ENCODE measurements around the gene SASH1. TPM values are rescaled to one million over a fixed set of nuclear protein-coding genes. Genes with fewer than 3 reads are reported as not detected.
A peak's percentile ranks its signal among the peaks of the same experiment; 100 is the strongest.

The SASH1 gene
- total RNA-seq, 1 experiment from 2014 or later, result 27.4 TPM

- DNase-seq (ENCODE audit: low spot score), result no peak
- Mint-ChIP-seq H3K36me3 (0 out of 2 replicates have a peak, but pooled peaks cover 3% of the 10 kb centered on the region), H3K4me3 (no peak overlapping the region), H3K27me3 (ENCODE audit: low read depth) (no peaks in the 10 kb centered on the region), H3K9me3 (no peaks in the 10 kb centered on the region), H3K27ac (peak overlapping the region; percentile 20; the same call in 1 of the 2 replicates), H3K4me1 (peaks cover 40% of the 10 kb centered on the region)
- ChIA-PET CTCF (interaction anchor here (0.8 kb wide), 1 partner anchor 260 kb away, joined by 3 read pairs; no protein-coding TSS in a partner anchor), POLR2A (no interaction called here)
- no peak for ATAC-seq
- TF ChIP-seq E2F4 (CRISPR knock-in tag; IDR thresholded peaks at IDR 0.05; ENCODE audit: borderline replicate concordance, low read depth) (no peak), MYBL2 (CRISPR knock-in tag; IDR thresholded peaks at IDR 0.05) (no peak), SMAD3 (CRISPR knock-in tag; IDR thresholded peaks at IDR 0.05; ENCODE audit: borderline replicate concordance) (no peak), GTF2I (CRISPR knock-in tag; conservative IDR thresholded peaks at IDR 0.05) (no peak), ZNF317 (CRISPR knock-in tag; IDR thresholded peaks at IDR 0.05; ENCODE audit: borderline replicate concordance, low read depth) (no peak), NR2C2 (CRISPR knock-in tag; IDR thresholded peaks at IDR 0.05) (no peak), GABPB1 (CRISPR knock-in tag; IDR thresholded peaks at IDR 0.05) (no peak), ZMAT4 (CRISPR knock-in tag; IDR thresholded peaks at IDR 0.05) (no peak), AR (CRISPR knock-in tag; IDR thresholded peaks at IDR 0.05) (no peak), GRHL2 (CRISPR knock-in tag; IDR thresholded peaks at IDR 0.05; ENCODE audit: insufficient replicate concordance, severe bottlenecking) (no peak), TP53 (CRISPR knock-in tag; IDR thresholded peaks at IDR 0.05) (no peak), ATF6 (CRISPR knock-in tag; IDR thresholded peaks at IDR 0.05) (no peak), SP1 (CRISPR knock-in tag; conservative IDR thresholded peaks at IDR 0.05) (no peak), ZNF671 (CRISPR knock-in tag; IDR thresholded peaks at IDR 0.05) (no peak), ELF4 (CRISPR knock-in tag; IDR thresholded peaks at IDR 0.05; ENCODE audit: low read depth) (no peak)
Observed at GRCh38 chr6:148440016-148440415, 97.4 kb downstream of the SASH1 start.

- peak overlapping the region; percentile 73; the same call in 1 of the 2 replicates for H3K27ac Mint-ChIP-seq
- no peaks in the 10 kb centered on the region for H3K27me3 Mint-ChIP-seq (ENCODE audit: low read depth)
- DNase-seq (ENCODE audit: low spot score) (no peak), ATAC-seq (peak; percentile 46)
- peaks cover 46% of the 10 kb centered on the region for H3K4me1 Mint-ChIP-seq
- H3K36me3 Mint-ChIP-seq, result 0 out of 2 replicates have a peak, but pooled peaks cover 3% of the 10 kb centered on the region
- H3K9me3 Mint-ChIP-seq, result no peaks in the 10 kb centered on the region
- no peak overlapping the region for H3K4me3 Mint-ChIP-seq
- CTCF ChIA-PET, result no interaction called here
- POLR2A ChIA-PET, result no interaction called here
- no peak for TF ChIP-seq ZNF263 (CRISPR knock-in tag; IDR thresholded peaks at IDR 0.05; ENCODE audit: low read depth)
- no peak for TF ChIP-seq ZSCAN18 (CRISPR knock-in tag; IDR thresholded peaks at IDR 0.05)
- no peak for TF ChIP-seq OVOL2 (CRISPR knock-in tag; IDR thresholded peaks at IDR 0.05; ENCODE audit: borderline replicate concordance)
- TF ChIP-seq NR3C1 (CRISPR knock-in tag; conservative IDR thresholded peaks at IDR 0.05; ENCODE audit: low read depth), result no peak
- TF ChIP-seq JUN (CRISPR knock-in tag; IDR thresholded peaks at IDR 0.05), result no peak
- no peak for TF ChIP-seq ZNF121 (CRISPR knock-in tag; IDR thresholded peaks at IDR 0.05)
- TF ChIP-seq ZNF281 (CRISPR knock-in tag; IDR thresholded peaks at IDR 0.05), result no peak
- no peak for TF ChIP-seq CBFB (CRISPR knock-in tag; IDR thresholded peaks at IDR 0.05; ENCODE audit: low read depth)
- TF ChIP-seq ZBTB43 (CRISPR knock-in tag; IDR thresholded peaks at IDR 0.05), result no peak
Observed at GRCh38 chr6:148440877-148441453, 98.3 kb downstream of the SASH1 start.

All from WTC11 (cell line).